HepG2 (cell line): ENCODE data around the gene DNAJC11. TPM values are rescaled to one million over a fixed set of nuclear protein-coding genes. Genes with fewer than 3 reads are reported as not detected.

Experiments used
- ARID5B ChIP-seq: IDR thresholded peaks from 2 replicates; pipeline ENCODE4 v1.4.0; 2020; ENCODE audit warnings: mild to moderate bottlenecking, missing genetic modification reagents
- CBX1 ChIP-seq: IDR thresholded peaks from one replicate; pipeline ENCODE4 v1.6.1; 2016; ENCODE audit warnings: antibody characterized with exemption, low read depth
- DNMT3B ChIP-seq: conservative IDR thresholded peaks from 2 replicates; pipeline ENCODE4 v1.6.1; 2016; ENCODE audit warnings: missing biosample characterization, control low read depth
- ELF4 ChIP-seq: sonication (generic); formaldehyde crosslinking; IDR thresholded peaks from 2 replicates; pipeline ENCODE4 v1.5.0; 2020; ENCODE audit warnings: missing genetic modification reagents, mild to moderate bottlenecking, moderate library complexity, borderline replicate concordance
- GLI4 ChIP-seq: sonication (generic); formaldehyde crosslinking; IDR thresholded peaks from 2 replicates; pipeline ENCODE4 v1.5.1; 2020; ENCODE audit warnings: missing genetic modification reagents, mild to moderate bottlenecking, moderate library complexity, borderline replicate concordance
- HDAC1 ChIP-seq: sonication (generic); formaldehyde crosslinking; IDR thresholded peaks from 2 replicates; pipeline ENCODE4 v1.5.1; 2020; ENCODE audit warnings: mild to moderate bottlenecking, missing genetic modification reagents
- HDAC6 ChIP-seq: fragments of 200-600 bp; sonication (generic); IDR thresholded peaks from 2 replicates; pipeline ENCODE4 v1.7.0; 2017; ENCODE audit warnings: mild to moderate bottlenecking, antibody characterized with exemption, low read length, low read depth
- ISL2 ChIP-seq: sonication (generic); formaldehyde crosslinking; IDR thresholded peaks from 2 replicates; pipeline ENCODE4 v1.5.0; 2020; ENCODE audit warnings: missing genetic modification reagents
- KLF15 ChIP-seq: sonication (generic); formaldehyde crosslinking; IDR thresholded peaks from 2 replicates; pipeline ENCODE4 v1.8.1; 2023; ENCODE audit warnings: borderline replicate concordance, mild to moderate bottlenecking, inconsistent platforms, missing genetic modification reagents, mixed read lengths
- SMAD3 ChIP-seq: sonication (generic); formaldehyde crosslinking; IDR thresholded peaks from 2 replicates; pipeline ENCODE4 v1.4.0; 2020; ENCODE audit warnings: missing genetic modification reagents
- SRSF4 ChIP-seq: fragments of 200-400 bp; formaldehyde crosslinking; IDR thresholded peaks from one replicate; pipeline ENCODE4 v1.6.1; 2018; ENCODE audit warnings: mild to moderate bottlenecking, low read depth, low read length, moderate library complexity; ENCODE audit not compliant: poor library complexity, severe bottlenecking
- ZBTB39 ChIP-seq: sonication (generic); formaldehyde crosslinking; IDR thresholded peaks from 2 replicates; pipeline ENCODE4 v1.5.0; 2020; ENCODE audit warnings: missing genetic modification reagents
- ZFP37 ChIP-seq: sonication (generic); formaldehyde crosslinking; IDR thresholded peaks from 2 replicates; pipeline ENCODE4 v1.4.0; 2020; ENCODE audit warnings: missing genetic modification reagents, borderline replicate concordance
- ZNF224 ChIP-seq: sonication (generic); formaldehyde crosslinking; IDR thresholded peaks from 2 replicates; pipeline ENCODE4 v1.5.0; 2020; ENCODE audit warnings: mild to moderate bottlenecking, missing genetic modification reagents
- ZNF280D ChIP-seq: sonication (generic); formaldehyde crosslinking; IDR thresholded peaks from 2 replicates; pipeline ENCODE4 v1.5.1; 2020; ENCODE audit warnings: mild to moderate bottlenecking, missing genetic modification reagents
- polyA plus RNA-seq, 8 experiments: library from polyadenylated mRNA; depleted of rRNA in 3 of 8; stranded (reverse) in 7 of 8; unstranded in 1 of 8; fragments of >200 nt; fragmentation: Illumina TruSeq in 4 of 8; extraction: Trizol in 4 of 8; gene quantifications; 2 replicates each; pipeline versions ENCODE4 v1.2.1 to v1.2.3, GENCODE V29; 2011 to 2016; ENCODE audit warnings: low read depth in 4 of 8, missing spikeins in 1 of 8, mixed read lengths in 1 of 8; ENCODE audit not compliant: insufficient read depth in 1 of 8
- total RNA-seq, 5 experiments: library from RNA; depleted of rRNA; stranded (reverse); fragments of >200 nt; fragmentation: Illumina TruSeq; extraction: Trizol; gene quantifications; 2 replicates each; pipeline ENCODE4 v1.2.3, GENCODE V29; 2016; ENCODE audit warnings: low read depth in 1 of 5

The DNAJC11 gene
- total and polyA plus RNA-seq, 2 of the 13 experiments (the other 11 are each of a cell fraction or from before 2014, with no cell fraction given), result 25.1 to 47.6 TPM

- no peak for TF ChIP-seq GLI4 (CRISPR knock-in tag)
- no peak for TF ChIP-seq DNMT3B
- TF ChIP-seq ARID5B (CRISPR knock-in tag), result no peak
- TF ChIP-seq SMAD3, result no peak
- peak; percentile 74 for TF ChIP-seq CBX1
- TF ChIP-seq HDAC6, result no peak
- TF ChIP-seq HDAC1 (CRISPR knock-in tag), result peak; percentile 15; the same call in 1 of the 2 replicates
- no peak for TF ChIP-seq ZNF224 (CRISPR knock-in tag)
- TF ChIP-seq ZNF280D (CRISPR knock-in tag), result no peak
- TF ChIP-seq ELF4 (CRISPR knock-in tag), result no peak
- TF ChIP-seq ZFP37 (CRISPR knock-in tag), result no peak
- TF ChIP-seq SRSF4, result no peak
- TF ChIP-seq KLF15, result no peak
- TF ChIP-seq ISL2 (CRISPR knock-in tag), result no peak
- no peak; the same call in 1 of the 2 replicates for TF ChIP-seq ZBTB39 (CRISPR knock-in tag)
Observed at GRCh38 chr1:6602669-6603237, 98.9 kb downstream of the DNAJC11 start, which contains the start of gene KLHL21 (continued).
